NCI-H2171 treated with DMSO at 0.1 percent for 48 hours (cell line): ENCODE measurements around the gene IFIT1B.
A peak's percentile ranks its signal among the peaks of the same experiment; 100 is the strongest.
"Not testable (repeated sequence)": the region's sequence is repeated elsewhere in the genome, so short reads cannot be mapped to it uniquely, and the experiment has no call there.

Experiments
- DNase-seq: peaks from one replicate; lab custom pipeline; 2025; lab: John Stamatoyannopoulos, UW

The IFIT1B gene

DNA sequence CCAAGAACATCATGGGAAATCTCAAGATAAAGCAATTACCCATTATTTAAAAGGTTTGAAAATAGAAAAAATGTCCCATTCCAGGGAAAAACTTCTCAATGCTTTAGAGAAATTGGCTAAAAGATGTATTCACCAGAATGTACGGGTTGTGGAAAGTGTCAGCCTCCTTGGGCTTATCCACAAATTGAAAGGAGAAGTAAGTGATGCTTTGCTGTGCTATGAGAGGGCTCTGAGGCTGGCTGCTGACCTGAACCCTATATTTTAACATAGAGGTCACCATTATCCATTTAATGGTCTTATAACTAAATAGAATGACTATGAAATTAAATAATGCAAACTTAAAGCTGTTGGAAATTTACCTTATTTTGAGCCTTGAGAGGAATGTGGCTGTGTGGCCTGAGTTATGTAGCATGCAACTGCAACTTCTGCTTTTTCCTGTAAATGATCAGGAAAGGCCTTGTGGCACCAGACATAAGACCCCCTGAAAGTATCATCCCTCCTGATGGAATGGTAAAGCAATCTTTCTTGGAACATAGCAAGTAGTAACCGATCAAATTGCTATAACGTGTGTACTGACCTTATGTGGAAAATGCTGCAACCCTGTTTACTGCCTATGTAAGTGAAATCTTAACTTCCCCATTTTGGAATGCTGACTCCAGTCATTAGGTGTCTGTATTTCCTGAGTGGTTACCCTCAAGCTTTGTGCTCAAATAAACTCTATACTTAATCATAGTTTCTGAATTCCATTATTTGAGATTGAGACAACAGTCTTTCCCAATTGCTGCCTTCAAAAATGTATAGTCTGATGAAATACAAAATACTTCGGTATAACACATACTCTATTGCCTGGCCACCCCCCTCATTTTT lies 6.9 kb downstream of the IFIT1B start:
- DNase-seq = no peak

- no peak for DNase-seq
Observed at GRCh38 chr10:89388806-89389205, 10.9 kb downstream of the IFIT1B start.

- no peak for DNase-seq
Observed at GRCh38 chr10:89389254-89389653, 11.4 kb downstream of the IFIT1B start.

DNA sequence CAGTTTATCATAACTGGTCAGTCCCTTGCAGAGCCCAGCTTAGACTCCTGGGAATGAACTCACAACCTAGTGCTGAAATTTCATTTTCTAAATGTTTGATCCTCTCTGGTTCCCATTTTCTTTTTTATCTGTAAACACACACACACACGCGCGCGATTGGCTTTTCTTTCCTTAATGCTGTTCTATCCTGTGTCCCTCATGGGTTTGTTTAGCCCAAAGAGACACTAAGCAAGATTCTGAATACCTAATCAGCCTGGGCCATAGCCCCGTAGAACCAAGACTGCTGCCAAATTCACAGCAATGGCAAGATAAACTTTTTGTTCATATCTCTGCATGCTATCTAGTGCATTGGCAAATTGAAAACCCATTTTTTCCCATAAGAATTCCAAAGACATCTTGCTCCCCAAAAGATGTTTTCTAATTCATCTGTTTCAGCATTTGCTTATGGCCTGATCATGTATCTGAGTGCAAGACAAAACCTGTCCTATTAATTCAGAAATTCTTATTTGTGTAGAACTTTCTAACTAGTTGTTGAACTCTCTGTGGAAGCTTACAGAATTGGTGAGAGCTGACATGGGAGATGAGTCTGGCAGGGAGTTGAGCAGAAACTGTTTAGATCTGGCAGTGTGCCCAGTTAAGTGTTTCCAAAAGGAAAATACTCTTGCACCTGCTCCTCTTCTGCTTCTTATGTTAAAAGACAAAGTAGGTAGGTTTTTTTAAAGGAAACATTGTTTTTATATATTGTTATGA lies 12.8 kb downstream of the IFIT1B start:
- DNase-seq = peak; percentile 11

DNA sequence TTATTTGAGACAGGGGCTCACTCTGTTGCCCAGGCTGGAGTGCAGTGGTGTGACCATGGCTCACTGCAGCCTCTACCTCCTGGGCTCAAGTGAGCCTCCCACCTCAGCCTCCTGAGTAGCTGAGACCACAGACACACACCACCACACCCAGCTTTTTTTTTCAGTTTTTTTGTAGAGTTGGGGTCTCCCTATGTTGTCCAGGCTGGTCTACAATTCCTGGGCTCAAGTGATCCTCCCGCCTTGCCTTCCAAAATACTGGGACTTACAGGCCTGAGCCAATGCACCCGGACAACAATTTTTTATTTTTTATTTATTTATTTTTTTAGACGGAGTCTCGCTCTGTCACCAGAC lies 13.3 kb downstream of the IFIT1B start:
- not testable (repeated sequence) for DNase-seq

DNA sequence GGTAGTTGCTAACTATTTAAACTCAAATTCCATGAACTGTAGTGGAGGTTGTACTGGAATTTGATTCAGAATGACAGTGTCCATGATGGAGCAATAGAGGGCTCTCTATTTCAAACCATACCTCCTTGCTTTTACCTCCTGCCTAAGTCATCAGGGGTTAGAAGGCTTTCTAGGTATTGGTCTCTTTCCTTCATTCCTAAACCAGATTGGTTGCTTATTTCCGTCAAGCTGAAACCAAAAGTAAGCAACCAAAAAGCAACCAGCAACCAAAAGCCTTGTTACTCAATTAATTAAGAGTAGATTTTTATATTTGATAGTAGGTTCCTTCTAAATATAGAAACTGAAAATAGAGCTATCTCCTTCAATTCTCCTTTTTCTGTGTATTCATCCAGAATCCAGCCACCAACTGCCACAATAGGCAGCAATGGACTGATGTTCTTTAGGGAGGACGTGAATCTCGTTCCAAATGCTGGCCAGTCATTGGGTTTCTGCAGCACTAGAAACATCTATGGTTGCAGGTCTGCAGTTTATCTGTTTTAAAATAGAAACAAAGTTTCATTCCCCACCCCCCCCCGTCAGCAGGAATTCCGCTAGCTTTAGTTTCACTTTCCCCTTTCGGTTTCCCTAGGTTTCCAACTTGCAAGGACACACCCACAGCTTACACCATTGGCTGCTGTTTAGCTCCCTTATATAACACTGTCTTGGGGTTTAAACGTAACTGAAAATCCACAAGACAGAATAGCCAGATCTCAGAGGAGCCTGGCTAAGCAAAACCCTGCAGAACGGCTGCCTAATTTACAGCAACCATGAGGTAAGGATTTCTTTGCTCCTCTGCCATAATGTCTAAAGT lies 14.3 kb downstream of the IFIT1B start, which contains the start of gene IFIT1:
TSS of gene IFIT1 (plus strand) at position 717 of the 850 bp plus-strand sequence. CDS start at position 807, 90 bp downstream.
- DNase-seq = no peak

DNA sequence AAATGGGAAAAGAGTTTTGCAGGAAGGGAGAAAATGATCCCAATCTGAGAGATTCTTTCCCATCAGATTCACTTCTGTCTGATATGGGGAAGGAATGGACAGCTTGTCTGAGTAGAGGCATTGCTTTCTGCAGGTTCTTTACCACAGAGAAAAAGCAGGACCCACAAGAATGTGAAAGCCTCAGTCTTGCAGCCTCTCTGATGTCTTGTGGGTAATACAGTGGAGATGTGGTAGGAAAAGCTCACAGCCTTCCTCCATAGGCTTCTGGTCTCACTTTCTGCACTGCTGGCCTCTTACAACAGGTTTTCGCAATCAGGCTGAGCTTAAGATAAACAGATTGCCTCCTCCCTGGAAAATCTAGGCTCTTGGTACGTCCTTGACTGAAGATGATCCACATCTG lies 15.1 kb downstream of the IFIT1B start:
- no peak for DNase-seq

DNA sequence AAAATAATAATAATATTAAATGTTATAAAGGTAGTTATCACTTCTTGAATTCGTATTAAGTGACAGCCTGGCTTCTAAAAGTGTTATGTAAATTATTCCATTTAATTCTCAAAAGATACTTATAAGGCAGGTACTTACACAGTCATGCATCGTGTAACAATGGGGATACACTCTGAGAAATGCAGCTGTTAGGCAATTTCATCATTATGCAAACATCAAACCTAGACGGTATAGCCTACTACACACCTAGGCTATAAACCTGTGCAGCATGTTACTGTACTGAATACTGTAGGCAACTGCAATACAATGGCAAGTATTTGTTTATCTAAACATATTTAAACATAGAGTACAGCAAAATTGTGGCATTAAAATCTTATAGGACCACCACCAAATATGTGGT lies 16.0 kb downstream of the IFIT1B start:
- no peak for DNase-seq

DNA sequence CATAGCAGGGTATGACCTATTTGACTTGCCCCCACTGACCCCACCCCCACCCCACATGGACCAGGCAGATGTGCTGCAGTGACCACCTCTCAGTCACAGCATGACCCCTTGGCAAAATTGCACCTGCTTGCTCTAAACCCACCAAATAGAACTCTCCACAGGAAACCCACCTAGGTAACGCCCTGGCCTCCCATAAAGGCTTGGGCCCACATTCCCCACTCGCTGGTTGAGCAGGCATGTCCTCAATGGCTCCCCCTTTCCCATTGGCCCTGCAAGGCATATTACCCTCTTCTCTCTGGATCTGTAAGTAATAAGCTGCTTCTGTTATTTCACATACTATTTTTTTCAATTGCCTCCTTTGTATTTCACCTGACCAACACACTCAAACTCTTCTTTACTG lies 17.3 kb downstream of the IFIT1B start:
- DNase-seq = no peak

DNA sequence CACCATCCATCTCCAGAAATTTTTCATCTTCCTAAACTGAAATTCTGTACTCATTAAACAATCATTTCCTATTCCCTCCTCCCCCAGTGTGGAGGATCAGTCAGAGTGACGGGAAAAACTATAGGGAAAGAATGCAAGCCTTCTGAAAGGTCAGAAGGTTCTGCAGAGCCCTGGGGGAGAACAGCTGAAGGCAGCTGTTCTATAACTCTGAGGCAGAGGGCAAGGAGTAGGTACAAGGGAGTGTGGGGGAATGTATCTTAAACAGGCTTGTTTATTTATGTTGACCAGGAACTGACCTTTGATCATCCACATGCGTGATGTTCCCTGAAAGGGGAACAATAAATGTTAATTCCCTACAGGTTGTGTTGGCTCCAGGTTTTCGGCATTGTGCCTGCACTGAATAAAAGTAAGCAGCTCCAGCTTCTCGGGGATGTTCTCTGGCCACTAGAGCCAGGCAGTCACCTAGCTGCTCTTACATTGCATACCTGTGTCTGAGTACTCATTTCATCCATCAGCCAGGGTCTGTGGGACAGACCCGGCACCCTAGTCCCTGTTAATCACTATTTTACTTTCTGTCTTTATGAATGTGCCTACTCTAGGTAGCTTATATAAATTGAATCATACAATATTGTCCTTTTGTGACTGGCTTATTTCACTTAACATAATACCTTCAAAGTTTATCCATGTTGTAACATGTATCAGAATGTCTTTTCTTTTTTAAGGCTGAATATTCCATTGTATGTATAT lies 20.3 kb downstream of the IFIT1B start:
- DNase-seq = no peak

- DNase-seq = no peak
Observed at GRCh38 chr10:89399956-89400355, 22.1 kb downstream of the IFIT1B start.

DNA sequence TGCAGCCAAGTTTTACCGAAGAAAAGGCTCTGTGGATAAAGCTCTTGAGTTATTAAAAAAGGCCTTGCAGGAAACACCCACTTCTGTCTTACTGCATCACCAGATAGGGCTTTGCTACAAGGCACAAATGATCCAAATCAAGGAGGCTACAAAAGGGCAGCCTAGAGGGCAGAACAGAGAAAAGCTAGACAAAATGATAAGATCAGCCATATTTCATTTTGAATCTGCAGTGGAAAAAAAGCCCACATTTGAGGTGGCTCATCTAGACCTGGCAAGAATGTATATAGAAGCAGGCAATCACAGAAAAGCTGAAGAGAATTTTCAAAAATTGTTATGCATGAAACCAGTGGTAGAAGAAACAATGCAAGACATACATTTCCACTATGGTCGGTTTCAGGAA lies 25.2 kb downstream of the IFIT1B start:
- no peak for DNase-seq

- DNase-seq = no peak
Observed at GRCh38 chr10:89404104-89405047, 26.5 kb downstream of the IFIT1B start.

- DNase-seq = not testable (repeated sequence)
Observed at GRCh38 chr10:89406178-89406577, 28.3 kb downstream of the IFIT1B start.

DNA sequence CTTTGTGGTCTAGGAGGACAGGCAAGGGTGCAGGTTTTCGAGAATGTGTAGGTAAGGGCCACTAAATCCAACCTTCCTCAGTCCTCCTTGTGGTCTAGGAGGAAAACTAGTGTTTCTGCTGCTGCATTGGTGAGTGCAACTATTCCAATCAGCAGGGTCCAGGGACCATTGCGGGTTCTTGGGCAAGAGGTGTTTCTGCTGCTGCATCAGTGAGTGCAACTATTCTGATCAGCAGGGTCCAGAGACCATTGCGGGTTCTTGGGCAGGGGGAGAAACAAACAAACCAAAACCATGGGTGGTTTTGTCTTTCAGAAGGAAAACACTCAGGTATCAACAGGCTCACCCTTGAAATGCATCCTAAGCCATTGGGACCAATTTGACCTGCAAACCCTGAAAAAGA lies 29.9 kb downstream of the IFIT1B start:
- DNase-seq = not testable (repeated sequence)

DNA sequence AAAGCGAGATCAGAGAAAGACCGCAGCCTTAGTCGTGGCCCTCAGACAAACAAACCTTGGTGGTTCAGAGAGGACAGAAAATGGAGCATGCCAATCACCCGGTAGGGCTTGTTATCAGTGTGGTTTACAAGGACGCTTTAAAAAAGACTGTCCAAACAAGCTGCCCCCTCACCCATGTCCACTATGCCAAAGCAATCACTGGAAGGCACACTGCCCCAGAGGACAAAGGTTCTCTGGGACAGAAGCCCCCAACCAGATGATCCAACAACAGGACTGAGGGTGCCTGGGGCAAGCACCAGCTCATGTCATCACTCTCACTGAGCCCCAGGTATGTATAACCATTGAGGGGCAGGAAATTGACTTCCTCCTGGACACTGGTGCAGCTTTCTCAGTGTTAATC lies 31.4 kb downstream of the IFIT1B start:
- DNase-seq = not testable (repeated sequence)

DNA sequence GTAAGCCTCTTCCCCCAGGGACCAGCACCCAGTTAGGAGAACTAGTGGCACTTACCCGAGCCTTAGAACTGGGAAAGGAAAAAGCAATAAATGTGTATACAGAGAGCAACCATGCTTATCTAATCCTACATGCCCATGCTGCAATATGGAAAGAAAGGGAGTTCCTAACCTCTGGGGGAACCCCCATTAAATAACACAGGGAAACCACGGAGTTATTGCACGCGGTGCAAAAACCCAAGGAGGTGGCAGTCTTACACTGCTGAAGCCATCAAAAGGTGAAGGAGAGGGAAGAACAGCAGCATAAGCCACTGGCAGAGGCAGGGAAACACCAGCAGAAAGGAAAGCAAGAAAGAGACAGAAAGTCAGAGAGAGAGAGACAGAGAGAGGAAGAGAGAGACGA lies 32.7 kb downstream of the IFIT1B start:
- DNase-seq = not testable (repeated sequence)

DNA sequence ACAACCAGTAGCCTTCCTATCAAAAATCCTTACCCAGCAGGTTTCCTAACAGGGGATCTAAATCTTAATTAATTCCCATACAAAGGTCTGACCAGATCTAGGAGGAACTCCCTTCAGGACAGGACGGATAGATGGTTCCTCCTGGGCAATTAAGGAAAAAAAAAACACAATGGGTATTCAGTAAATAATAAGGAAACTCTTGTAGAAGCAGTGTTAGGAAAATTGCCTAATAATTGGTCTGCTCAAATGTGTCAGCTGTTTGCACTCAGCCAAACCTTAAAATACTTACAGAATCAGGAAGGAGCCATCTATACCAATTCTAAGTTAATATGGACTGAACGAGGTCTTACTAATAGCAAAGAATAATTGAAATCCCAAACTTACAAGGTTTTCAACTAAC lies 33.3 kb downstream of the IFIT1B start:
- DNase-seq = not testable (repeated sequence)

DNA sequence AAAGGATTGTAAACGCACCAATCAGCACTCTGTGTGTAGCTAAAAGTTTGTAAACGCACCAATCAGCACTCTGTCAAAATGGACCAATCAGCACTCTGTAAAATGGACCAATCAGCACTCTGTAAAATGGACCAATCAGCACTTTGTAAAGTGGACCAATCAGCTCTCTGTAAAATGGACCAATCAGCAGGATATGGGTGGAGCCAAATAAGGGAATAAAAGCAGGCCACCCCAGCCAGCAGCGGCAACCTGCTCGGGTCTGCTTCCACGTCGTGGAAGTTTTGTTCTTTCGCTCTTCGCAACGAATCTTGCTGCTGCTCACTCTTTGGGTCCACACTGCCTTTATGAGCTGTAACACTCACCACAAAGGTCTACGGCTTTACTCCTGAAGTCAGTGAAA lies 34.4 kb downstream of the IFIT1B start:
- DNase-seq = not testable (repeated sequence)

DNA sequence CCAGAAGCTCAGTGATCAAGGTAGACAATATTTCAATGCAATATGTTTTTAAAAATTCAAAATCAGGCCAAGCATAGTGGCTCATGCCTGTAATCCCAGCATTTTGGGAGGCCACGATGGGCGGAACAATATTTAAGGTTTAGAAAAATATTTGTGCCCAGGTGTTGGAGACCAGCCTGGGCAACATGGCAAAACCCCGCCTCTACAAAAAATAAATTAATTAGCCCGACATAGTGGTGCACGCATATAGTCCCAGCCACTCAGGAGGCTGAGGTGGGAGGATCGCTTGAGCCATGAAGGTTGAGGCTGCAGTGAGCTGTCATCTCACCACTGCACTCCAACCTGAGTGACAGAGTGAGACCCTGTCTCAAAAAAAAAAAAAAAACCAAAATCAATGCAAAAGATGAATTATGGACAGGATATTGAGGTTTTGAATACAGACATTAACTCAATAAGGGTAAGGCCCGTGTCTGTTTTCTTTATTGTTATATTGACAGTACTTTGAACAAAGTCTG lies 35.6 kb downstream of the IFIT1B start:
- no peak for DNase-seq
